GM23338 (cell line): Measurements from ENCODE around the gene SYNE2. TPM values are rescaled to one million over a fixed set of nuclear protein-coding genes. Genes with fewer than 3 reads are reported as not detected.

Experiments used
- ATAC-seq: fragments of 200-7000 bp; cut with Tn5 transposase; 3 replicates; pipeline ENCODE4 v1.9.1; 2020
- DNase-seq: peaks from one replicate; pipeline ENCODE4 v3.0.0-alpha.2; 2015; ENCODE audit warnings: low spot score
- H2AFZ ChIP-seq: fragments of 200-600 bp; sonication (generic); 2 replicates; pipeline ENCODE4 v1.8.0; 2016; ENCODE audit warnings: antibody characterized with exemption, mild to moderate bottlenecking, moderate library complexity
- H3F3A ChIP-seq: fragments of 200-600 bp; sonication (generic); replicated peaks from 2 replicates; pipeline ENCODE4 v1.8.0; 2017; ENCODE audit warnings: antibody characterized with exemption, mixed run types, low read depth
- H3K27ac ChIP-seq: fragments of 200-600 bp; sonication (generic); 2 replicates; pipeline ENCODE4 v1.6.1; 2016; ENCODE audit warnings: low read depth
- H3K27me3 ChIP-seq: fragments of 200-600 bp; sonication (generic); 2 replicates; pipeline ENCODE4 v1.8.0; 2016; ENCODE audit warnings: mild to moderate bottlenecking, mixed run types, moderate library complexity; ENCODE audit not compliant: insufficient read depth
- H3K36me3 ChIP-seq: fragments of 200-600 bp; sonication (generic); 2 replicates; pipeline ENCODE4 v1.8.0; 2016; ENCODE audit warnings: mild to moderate bottlenecking; ENCODE audit not compliant: insufficient read depth
- H3K4me1 ChIP-seq: fragments of 200-600 bp; sonication (generic); 2 replicates; pipeline ENCODE4 v1.8.0; 2016; ENCODE audit warnings: mild to moderate bottlenecking, moderate library complexity; ENCODE audit not compliant: insufficient read depth
- H3K4me2 ChIP-seq: fragments of 200-600 bp; sonication (generic); 2 replicates; pipeline ENCODE4 v1.7.1; 2017; ENCODE audit warnings: mixed run types
- H3K4me3 ChIP-seq: fragments of 200-600 bp; sonication (generic); 2 replicates; pipeline ENCODE4 v1.6.1; 2016; ENCODE audit warnings: mixed run types
- H3K79me2 ChIP-seq: fragments of 200-600 bp; sonication (generic); replicated peaks from 2 replicates; pipeline ENCODE4 v1.8.0; 2017; ENCODE audit warnings: mild to moderate bottlenecking; ENCODE audit not compliant: insufficient read depth
- H3K9me2 ChIP-seq: fragments of 200-600 bp; sonication (generic); 2 replicates; pipeline ENCODE4 v1.8.0; 2017; ENCODE audit not compliant: insufficient read depth
- H4K20me1 ChIP-seq: fragments of 200-600 bp; sonication (generic); replicated peaks from 2 replicates; pipeline ENCODE4 v1.8.0; 2017; ENCODE audit warnings: mild to moderate bottlenecking; ENCODE audit not compliant: insufficient read depth
- H3K27ac Mint-ChIP-seq: 2 replicates; pipeline ENCODE4 v1.8.0; 2020; ENCODE audit warnings: inconsistent platforms, mild to moderate bottlenecking, moderate library complexity, mixed read lengths
- H3K27me3 Mint-ChIP-seq: 3 replicates; pipeline ENCODE4 v1.8.0; 2022; ENCODE audit warnings: low read depth, mild to moderate bottlenecking, moderate library complexity, mixed read lengths, inconsistent platforms; ENCODE audit not compliant: insufficient read depth, poor library complexity
- H3K36me3 Mint-ChIP-seq: 3 replicates; pipeline ENCODE4 v1.8.0; 2021; ENCODE audit warnings: low read depth, mild to moderate bottlenecking, inconsistent platforms, moderate library complexity, mixed read lengths
- H3K4me1 Mint-ChIP-seq: 3 replicates; pipeline ENCODE4 v1.8.0; 2020; ENCODE audit warnings: mild to moderate bottlenecking, inconsistent platforms, mixed read lengths
- H3K4me3 Mint-ChIP-seq: 3 replicates; pipeline ENCODE4 v1.8.0; 2021; ENCODE audit warnings: moderate library complexity, mild to moderate bottlenecking, inconsistent platforms, mixed read lengths
- H3K9me3 Mint-ChIP-seq: 3 replicates; pipeline ENCODE4 v1.8.0; 2020; ENCODE audit warnings: moderate library complexity, mild to moderate bottlenecking, inconsistent platforms, mixed read lengths
- CREB1 ChIP-seq: fragments of 250-450 bp; sonication (Bioruptor Pico); IDR thresholded peaks from 2 replicates; pipeline ENCODE4 v1.5.0; 2020; ENCODE audit warnings: low read depth, mild to moderate bottlenecking, moderate library complexity
- EZH2 ChIP-seq: fragments of 200-600 bp; sonication (generic); IDR thresholded peaks from one replicate; pipeline ENCODE4 v1.8.0; 2017; ENCODE audit warnings: antibody characterized with exemption, mild to moderate bottlenecking, low read depth; ENCODE audit not compliant: unreplicated experiment
- JUNB ChIP-seq: IDR thresholded peaks from one replicate; pipeline ENCODE4 v1.6.1; 2016; ENCODE audit warnings: antibody characterized with exemption; ENCODE audit not compliant: unreplicated experiment
- NANOG ChIP-seq: IDR thresholded peaks from 2 replicates; pipeline ENCODE4 v1.6.1; 2016; ENCODE audit warnings: antibody characterized with exemption, borderline replicate concordance
- POLR2AphosphoS5 ChIP-seq: IDR thresholded peaks from 2 replicates; pipeline ENCODE4 v1.6.1; 2016; ENCODE audit warnings: antibody characterized with exemption, low read depth
- ZNF331 ChIP-seq: fragments of 250-450 bp; sonication (Bioruptor Pico); IDR thresholded peaks from 2 replicates; pipeline ENCODE4 v1.5.0; 2020; ENCODE audit warnings: low read depth, mild to moderate bottlenecking, moderate library complexity
- polyA plus RNA-seq: library from polyadenylated mRNA; unstranded; fragments of >200 nt; fragmentation: Nextera tagmentation; extraction: Ambion mirVana; gene quantifications from 2 replicates; pipeline ENCODE4 v1.2.1, GENCODE V29; 2016
- total RNA-seq: library from RNA; depleted of rRNA; stranded (reverse); fragments of >200 nt; shearing (Covaris generic); gene quantifications from 2 replicates; pipeline ENCODE4 v1.2.3, GENCODE V29; 2014
- TF ChIP-seq, protein P1 (sequence below): fragments of 250-450 bp; sonication (Bioruptor Pico); IDR thresholded peaks from 2 replicates; pipeline ENCODE4 v1.5.0; 2020; ENCODE audit warnings: mild to moderate bottlenecking, moderate library complexity
- TF ChIP-seq, protein P2 (sequence below): IDR thresholded peaks from 2 replicates; pipeline ENCODE4 v1.6.1; 2016; ENCODE audit warnings: antibody characterized with exemption
- TF ChIP-seq, protein P3 (sequence below), 2 experiments: fragments of 200-600 bp in 1 of 2; sonication (generic) in 1 of 2; conservative IDR thresholded peaks; 2 replicates each; pipeline versions ENCODE4 v1.5.1 to v1.6.1; 2016 to 2017; ENCODE audit warnings: antibody characterized with exemption in 2 of 2, low read depth in 2 of 2, mild to moderate bottlenecking in 2 of 2, moderate library complexity in 1 of 2
- TF ChIP-seq, protein P4 (sequence below): IDR thresholded peaks from one replicate; pipeline ENCODE4 v1.6.1; 2018; ENCODE audit warnings: antibody characterized with exemption; ENCODE audit not compliant: unreplicated experiment

The SYNE2 gene
- total and polyA plus RNA-seq, 2 experiments from 2014 or later = 34.3 to 86.5 TPM

DNA sequence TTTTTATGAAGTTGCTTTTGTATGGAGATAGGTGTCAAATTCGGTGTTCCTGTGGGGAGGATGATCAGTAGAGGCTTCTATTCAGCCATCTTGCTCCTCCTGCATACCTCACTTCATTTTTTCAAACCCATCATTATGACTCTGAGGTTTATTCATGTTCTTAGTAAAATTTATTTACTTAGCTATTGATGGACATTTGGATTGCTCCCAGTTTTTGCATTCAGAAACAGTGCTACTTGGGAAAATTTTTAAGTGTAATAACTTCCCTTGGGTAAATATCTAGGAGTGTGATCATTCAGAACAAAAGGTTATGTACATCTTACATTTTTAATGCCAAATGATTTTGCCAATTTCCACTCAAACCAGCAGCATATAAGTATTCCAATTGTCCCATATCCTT, 208.3 kb downstream of the SYNE2 start:
- Mint-ChIP-seq H3K9me3 (no peaks in the 10 kb centered on the region), H3K4me1 (peaks cover 18% of the 10 kb centered on the region), H3K27ac (peak overlapping the region; percentile 94), H3K36me3 (peaks cover 8% of the 10 kb centered on the region; the same call in 2 of the 3 replicates), H3K27me3 (peaks cover 4% of the 10 kb centered on the region), H3K4me3 (peak overlapping the region; percentile 17; the same call in 2 of the 3 replicates)
- no peaks in the 10 kb centered on the region for H3F3A ChIP-seq
- no peaks in the 10 kb centered on the region; the same call in 1 of the 2 replicates for H3K36me3 ChIP-seq
- no peaks in the 10 kb centered on the region for H4K20me1 ChIP-seq
- H3K27ac ChIP-seq = peak overlapping the region; percentile 2; the same call in 1 of the 2 replicates
- H3K79me2 ChIP-seq = no peaks in the 10 kb centered on the region
- no peaks in the 10 kb centered on the region for H3K27me3 ChIP-seq
- H3K4me2 ChIP-seq = peak overlapping the region; percentile 35
- H3K9me2 ChIP-seq = no peaks in the 10 kb centered on the region
- ATAC-seq = peak; percentile 19
- no peak overlapping the region for H3K4me3 ChIP-seq
- no peak overlapping the region for H2AFZ ChIP-seq
- TF ChIP-seq, protein P1, sequence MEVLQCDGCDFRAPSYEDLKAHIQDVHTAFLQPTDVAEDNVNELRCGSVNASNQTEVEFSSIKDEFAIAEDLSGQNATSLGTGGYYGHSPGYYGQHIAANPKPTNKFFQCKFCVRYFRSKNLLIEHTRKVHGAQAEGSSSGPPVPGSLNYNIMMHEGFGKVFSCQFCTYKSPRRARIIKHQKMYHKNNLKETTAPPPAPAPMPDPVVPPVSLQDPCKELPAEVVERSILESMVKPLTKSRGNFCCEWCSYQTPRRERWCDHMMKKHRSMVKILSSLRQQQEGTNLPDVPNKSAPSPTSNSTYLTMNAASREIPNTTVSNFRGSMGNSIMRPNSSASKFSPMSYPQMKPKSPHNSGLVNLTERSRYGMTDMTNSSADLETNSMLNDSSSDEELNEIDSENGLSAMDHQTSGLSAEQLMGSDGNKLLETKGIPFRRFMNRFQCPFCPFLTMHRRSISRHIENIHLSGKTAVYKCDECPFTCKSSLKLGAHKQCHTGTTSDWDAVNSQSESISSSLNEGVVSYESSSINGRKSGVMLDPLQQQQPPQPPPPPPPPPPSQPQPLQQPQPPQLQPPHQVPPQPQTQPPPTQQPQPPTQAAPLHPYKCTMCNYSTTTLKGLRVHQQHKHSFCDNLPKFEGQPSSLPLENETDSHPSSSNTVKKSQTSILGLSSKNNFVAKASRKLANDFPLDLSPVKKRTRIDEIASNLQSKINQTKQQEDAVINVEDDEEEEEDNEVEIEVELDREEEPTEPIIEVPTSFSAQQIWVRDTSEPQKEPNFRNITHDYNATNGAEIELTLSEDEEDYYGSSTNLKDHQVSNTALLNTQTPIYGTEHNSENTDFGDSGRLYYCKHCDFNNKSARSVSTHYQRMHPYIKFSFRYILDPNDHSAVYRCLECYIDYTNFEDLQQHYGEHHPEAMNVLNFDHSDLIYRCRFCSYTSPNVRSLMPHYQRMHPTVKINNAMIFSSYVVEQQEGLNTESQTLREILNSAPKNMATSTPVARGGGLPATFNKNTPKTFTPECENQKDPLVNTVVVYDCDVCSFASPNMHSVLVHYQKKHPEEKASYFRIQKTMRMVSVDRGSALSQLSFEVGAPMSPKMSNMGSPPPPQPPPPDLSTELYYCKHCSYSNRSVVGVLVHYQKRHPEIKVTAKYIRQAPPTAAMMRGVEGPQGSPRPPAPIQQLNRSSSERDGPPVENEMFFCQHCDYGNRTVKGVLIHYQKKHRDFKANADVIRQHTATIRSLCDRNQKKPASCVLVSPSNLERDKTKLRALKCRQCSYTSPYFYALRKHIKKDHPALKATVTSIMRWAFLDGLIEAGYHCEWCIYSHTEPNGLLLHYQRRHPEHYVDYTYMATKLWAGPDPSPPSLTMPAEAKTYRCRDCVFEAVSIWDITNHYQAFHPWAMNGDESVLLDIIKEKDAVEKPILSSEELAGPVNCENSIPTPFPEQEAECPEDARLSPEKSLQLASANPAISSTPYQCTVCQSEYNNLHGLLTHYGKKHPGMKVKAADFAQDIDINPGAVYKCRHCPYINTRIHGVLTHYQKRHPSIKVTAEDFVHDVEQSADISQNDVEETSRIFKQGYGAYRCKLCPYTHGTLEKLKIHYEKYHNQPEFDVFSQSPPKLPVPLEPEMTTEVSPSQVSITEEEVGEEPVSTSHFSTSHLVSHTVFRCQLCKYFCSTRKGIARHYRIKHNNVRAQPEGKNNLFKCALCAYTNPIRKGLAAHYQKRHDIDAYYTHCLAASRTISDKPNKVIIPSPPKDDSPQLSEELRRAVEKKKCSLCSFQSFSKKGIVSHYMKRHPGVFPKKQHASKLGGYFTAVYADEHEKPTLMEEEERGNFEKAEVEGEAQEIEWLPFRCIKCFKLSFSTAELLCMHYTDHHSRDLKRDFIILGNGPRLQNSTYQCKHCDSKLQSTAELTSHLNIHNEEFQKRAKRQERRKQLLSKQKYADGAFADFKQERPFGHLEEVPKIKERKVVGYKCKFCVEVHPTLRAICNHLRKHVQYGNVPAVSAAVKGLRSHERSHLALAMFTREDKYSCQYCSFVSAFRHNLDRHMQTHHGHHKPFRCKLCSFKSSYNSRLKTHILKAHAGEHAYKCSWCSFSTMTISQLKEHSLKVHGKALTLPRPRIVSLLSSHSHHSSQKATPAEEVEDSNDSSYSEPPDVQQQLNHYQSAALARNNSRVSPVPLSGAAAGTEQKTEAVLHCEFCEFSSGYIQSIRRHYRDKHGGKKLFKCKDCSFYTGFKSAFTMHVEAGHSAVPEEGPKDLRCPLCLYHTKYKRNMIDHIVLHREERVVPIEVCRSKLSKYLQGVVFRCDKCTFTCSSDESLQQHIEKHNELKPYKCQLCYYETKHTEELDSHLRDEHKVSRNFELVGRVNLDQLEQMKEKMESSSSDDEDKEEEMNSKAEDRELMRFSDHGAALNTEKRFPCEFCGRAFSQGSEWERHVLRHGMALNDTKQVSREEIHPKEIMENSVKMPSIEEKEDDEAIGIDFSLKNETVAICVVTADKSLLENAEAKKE (CRISPR knock-in tag) = no peak
- TF ChIP-seq EZH2 (no peak), NANOG (no peak), ZNF331 (CRISPR knock-in tag) (no peak), CREB1 (CRISPR knock-in tag) (no peak), JUNB (no peak), POLR2AphosphoS5 (no peak)
- TF ChIP-seq, protein P2, sequence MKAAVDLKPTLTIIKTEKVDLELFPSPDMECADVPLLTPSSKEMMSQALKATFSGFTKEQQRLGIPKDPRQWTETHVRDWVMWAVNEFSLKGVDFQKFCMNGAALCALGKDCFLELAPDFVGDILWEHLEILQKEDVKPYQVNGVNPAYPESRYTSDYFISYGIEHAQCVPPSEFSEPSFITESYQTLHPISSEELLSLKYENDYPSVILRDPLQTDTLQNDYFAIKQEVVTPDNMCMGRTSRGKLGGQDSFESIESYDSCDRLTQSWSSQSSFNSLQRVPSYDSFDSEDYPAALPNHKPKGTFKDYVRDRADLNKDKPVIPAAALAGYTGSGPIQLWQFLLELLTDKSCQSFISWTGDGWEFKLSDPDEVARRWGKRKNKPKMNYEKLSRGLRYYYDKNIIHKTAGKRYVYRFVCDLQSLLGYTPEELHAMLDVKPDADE = no peak
- TF ChIP-seq, protein P3, sequence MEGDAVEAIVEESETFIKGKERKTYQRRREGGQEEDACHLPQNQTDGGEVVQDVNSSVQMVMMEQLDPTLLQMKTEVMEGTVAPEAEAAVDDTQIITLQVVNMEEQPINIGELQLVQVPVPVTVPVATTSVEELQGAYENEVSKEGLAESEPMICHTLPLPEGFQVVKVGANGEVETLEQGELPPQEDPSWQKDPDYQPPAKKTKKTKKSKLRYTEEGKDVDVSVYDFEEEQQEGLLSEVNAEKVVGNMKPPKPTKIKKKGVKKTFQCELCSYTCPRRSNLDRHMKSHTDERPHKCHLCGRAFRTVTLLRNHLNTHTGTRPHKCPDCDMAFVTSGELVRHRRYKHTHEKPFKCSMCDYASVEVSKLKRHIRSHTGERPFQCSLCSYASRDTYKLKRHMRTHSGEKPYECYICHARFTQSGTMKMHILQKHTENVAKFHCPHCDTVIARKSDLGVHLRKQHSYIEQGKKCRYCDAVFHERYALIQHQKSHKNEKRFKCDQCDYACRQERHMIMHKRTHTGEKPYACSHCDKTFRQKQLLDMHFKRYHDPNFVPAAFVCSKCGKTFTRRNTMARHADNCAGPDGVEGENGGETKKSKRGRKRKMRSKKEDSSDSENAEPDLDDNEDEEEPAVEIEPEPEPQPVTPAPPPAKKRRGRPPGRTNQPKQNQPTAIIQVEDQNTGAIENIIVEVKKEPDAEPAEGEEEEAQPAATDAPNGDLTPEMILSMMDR (conservative IDR thresholded peaks at IDR 0.05; ENCODE audit: low read depth in 2 of 2) = no peak
- TF ChIP-seq, protein P4, sequence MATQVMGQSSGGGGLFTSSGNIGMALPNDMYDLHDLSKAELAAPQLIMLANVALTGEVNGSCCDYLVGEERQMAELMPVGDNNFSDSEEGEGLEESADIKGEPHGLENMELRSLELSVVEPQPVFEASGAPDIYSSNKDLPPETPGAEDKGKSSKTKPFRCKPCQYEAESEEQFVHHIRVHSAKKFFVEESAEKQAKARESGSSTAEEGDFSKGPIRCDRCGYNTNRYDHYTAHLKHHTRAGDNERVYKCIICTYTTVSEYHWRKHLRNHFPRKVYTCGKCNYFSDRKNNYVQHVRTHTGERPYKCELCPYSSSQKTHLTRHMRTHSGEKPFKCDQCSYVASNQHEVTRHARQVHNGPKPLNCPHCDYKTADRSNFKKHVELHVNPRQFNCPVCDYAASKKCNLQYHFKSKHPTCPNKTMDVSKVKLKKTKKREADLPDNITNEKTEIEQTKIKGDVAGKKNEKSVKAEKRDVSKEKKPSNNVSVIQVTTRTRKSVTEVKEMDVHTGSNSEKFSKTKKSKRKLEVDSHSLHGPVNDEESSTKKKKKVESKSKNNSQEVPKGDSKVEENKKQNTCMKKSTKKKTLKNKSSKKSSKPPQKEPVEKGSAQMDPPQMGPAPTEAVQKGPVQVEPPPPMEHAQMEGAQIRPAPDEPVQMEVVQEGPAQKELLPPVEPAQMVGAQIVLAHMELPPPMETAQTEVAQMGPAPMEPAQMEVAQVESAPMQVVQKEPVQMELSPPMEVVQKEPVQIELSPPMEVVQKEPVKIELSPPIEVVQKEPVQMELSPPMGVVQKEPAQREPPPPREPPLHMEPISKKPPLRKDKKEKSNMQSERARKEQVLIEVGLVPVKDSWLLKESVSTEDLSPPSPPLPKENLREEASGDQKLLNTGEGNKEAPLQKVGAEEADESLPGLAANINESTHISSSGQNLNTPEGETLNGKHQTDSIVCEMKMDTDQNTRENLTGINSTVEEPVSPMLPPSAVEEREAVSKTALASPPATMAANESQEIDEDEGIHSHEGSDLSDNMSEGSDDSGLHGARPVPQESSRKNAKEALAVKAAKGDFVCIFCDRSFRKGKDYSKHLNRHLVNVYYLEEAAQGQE = no peak
- peaks cover 22% of the 10 kb centered on the region for H3K4me1 ChIP-seq
- no peak for DNase-seq
